ENCODE measurements around the gene SCNN1G.

SCNN1G gene

DNA sequence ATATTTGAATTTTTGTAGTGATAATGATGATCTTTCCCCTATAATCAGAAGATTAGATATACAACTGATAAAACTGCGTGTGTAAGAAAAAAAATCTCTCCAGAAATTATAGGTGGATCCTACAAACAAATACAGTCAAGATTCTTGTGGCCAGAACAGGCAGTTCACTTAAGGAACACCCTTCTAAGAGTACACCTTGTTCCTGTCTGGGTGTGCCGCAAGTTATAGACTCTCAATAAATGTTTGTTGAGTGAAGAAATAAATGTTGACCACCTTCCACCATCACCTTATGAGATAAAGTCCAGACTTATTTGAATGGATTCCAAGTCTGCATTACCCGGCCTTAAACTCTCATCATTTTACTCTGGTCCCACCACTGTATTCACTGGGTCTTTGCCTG, 73.9 kb downstream of the SCNN1G start:
- H3K4me1 ChIP-seq (ENCODE audit: control insufficient read depth, insufficient read depth, low read length, poor library complexity, severe bottlenecking): no peaks in the 10 kb centered on the region
- no peaks in the 10 kb centered on the region for H3K9me3 ChIP-seq (ENCODE audit: control insufficient read depth, low read length)
- H3K36me3 ChIP-seq (ENCODE audit: control insufficient read depth, insufficient read depth, low read length): no peaks in the 10 kb centered on the region
- H3K27ac ChIP-seq (ENCODE audit: insufficient read depth, low read length, poor library complexity, severe bottlenecking): no peak overlapping the region
- H3K27me3 ChIP-seq (replicated peaks; ENCODE audit: control insufficient read depth, insufficient read depth, low read length, poor library complexity, severe bottlenecking): no peaks in the 10 kb centered on the region
- no peak overlapping the region for H3K4me3 ChIP-seq (ENCODE audit: insufficient read depth, low read depth, low read length, poor library complexity, severe bottlenecking)
- no peak for DNase-seq

DNA sequence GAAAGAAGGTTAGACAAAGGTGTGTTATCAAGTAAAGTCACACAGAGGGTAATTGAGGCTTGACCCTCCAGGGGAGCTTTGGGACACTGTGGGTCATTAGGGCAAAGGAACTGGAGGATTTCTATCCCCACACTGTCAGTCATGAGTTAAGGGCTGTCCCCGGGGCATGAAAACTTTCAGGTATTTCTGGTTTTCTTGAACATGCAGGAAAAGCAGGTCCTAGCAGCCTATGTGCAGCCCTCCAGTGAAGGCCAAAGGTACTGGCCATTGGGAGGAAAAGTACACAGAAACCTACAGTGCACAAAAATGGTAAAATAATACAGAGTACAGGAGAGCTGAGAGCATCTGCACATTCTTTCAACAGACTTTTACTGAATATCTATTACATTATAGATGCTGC, 75.1 kb downstream of the SCNN1G start:
- no peak overlapping the region for H3K27ac ChIP-seq (ENCODE audit: insufficient read depth, low read length, poor library complexity, severe bottlenecking)
- H3K36me3 ChIP-seq (ENCODE audit: control insufficient read depth, insufficient read depth, low read length): no peaks in the 10 kb centered on the region
- no peaks in the 10 kb centered on the region for H3K4me1 ChIP-seq (ENCODE audit: control insufficient read depth, insufficient read depth, low read length, poor library complexity, severe bottlenecking)
- no peak for DNase-seq
- H3K9me3 ChIP-seq (ENCODE audit: control insufficient read depth, low read length): no peaks in the 10 kb centered on the region
- H3K27me3 ChIP-seq (replicated peaks; ENCODE audit: control insufficient read depth, insufficient read depth, low read length, poor library complexity, severe bottlenecking): no peaks in the 10 kb centered on the region
- no peak overlapping the region for H3K4me3 ChIP-seq (ENCODE audit: insufficient read depth, low read depth, low read length, poor library complexity, severe bottlenecking)

DNA sequence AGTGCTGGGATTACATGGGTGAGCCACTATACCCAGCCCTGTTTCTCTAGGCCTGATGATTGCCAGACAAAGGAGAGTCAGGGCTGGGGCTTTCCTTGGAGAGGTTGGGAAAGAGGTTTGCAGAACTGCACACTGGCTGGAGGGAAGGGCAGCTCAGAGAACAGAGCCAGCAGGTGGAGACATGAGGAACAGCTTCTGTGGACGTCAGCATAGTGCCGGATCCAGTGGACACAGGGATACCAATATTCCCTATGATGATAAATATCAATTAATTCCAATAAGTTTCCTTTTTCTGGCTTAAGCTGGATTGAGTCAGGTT, 76.3 kb downstream of the SCNN1G start:
- H3K4me3 ChIP-seq (ENCODE audit: insufficient read depth, low read depth, low read length, poor library complexity, severe bottlenecking): no peak overlapping the region
- H3K9me3 ChIP-seq (ENCODE audit: control insufficient read depth, low read length): no peaks in the 10 kb centered on the region
- DNase-seq: no peak
- no peak overlapping the region for H3K27ac ChIP-seq (ENCODE audit: insufficient read depth, low read length, poor library complexity, severe bottlenecking)
- no peaks in the 10 kb centered on the region for H3K27me3 ChIP-seq (replicated peaks; ENCODE audit: control insufficient read depth, insufficient read depth, low read length, poor library complexity, severe bottlenecking)
- H3K36me3 ChIP-seq (ENCODE audit: control insufficient read depth, insufficient read depth, low read length): no peaks in the 10 kb centered on the region
- H3K4me1 ChIP-seq (ENCODE audit: control insufficient read depth, insufficient read depth, low read length, poor library complexity, severe bottlenecking): no peaks in the 10 kb centered on the region

All from effector memory CD4-positive, alpha-beta T cell (primary cell).